Trophoblast cell (in vitro differentiated cells and primary cell): ENCODE data around the gene PRSS21.

Experiments
- DNase-seq, 2 donors: peaks; one replicate each; pipeline ENCODE4 v3.0.0-alpha.2; 2016
- H2AFZ ChIP-seq: 2 replicates; pipeline ENCODE4 v1.6.1; 2013; ENCODE audit warnings: low read length, moderate library complexity, mild to moderate bottlenecking; ENCODE audit not compliant: insufficient read depth, poor library complexity
- H2AK5ac ChIP-seq: 2 replicates; pipeline ENCODE4 v1.6.1; 2013; ENCODE audit warnings: mild to moderate bottlenecking, low read length
- H2BK120ac ChIP-seq: 2 replicates; pipeline ENCODE4 v1.6.1; 2013; ENCODE audit warnings: low read length, mild to moderate bottlenecking, moderate library complexity; ENCODE audit not compliant: insufficient read depth, poor library complexity
- H2BK12ac ChIP-seq: 2 replicates; pipeline ENCODE4 v1.6.1; 2013; ENCODE audit warnings: mild to moderate bottlenecking, low read length, moderate library complexity
- H2BK5ac ChIP-seq: 2 replicates; pipeline ENCODE4 v1.6.1; 2013; ENCODE audit warnings: low read length, low read depth, moderate library complexity, mild to moderate bottlenecking; ENCODE audit not compliant: poor library complexity
- H3K14ac ChIP-seq: 2 replicates; pipeline ENCODE4 v1.6.1; 2013; ENCODE audit warnings: mild to moderate bottlenecking, low read length
- H3K18ac ChIP-seq: 2 replicates; pipeline ENCODE4 v1.6.1; 2013; ENCODE audit warnings: mild to moderate bottlenecking, low read length
- H3K23ac ChIP-seq: 2 replicates; pipeline ENCODE4 v1.6.1; 2013; ENCODE audit warnings: low read length
- H3K27ac ChIP-seq: 2 replicates; pipeline ENCODE4 v1.5.1; 2013; ENCODE audit warnings: low read depth, mild to moderate bottlenecking, inconsistent platforms, low read length, moderate library complexity
- H3K27me3 ChIP-seq: 2 replicates; pipeline ENCODE4 v1.6.1; 2013; ENCODE audit warnings: inconsistent platforms, mild to moderate bottlenecking, low read length, moderate library complexity; ENCODE audit not compliant: insufficient read depth
- H3K36me3 ChIP-seq, 2 experiments: 1 replicate in 1 of 2; 2 replicates in 1 of 2; pipeline ENCODE4 v1.6.1; 2013; ENCODE audit warnings: low read length in 2 of 2, mild to moderate bottlenecking in 2 of 2, moderate library complexity in 1 of 2; ENCODE audit not compliant: insufficient read depth in 2 of 2, control insufficient read depth in 1 of 2
- H3K4ac ChIP-seq: 2 replicates; pipeline ENCODE4 v1.6.1; 2013; ENCODE audit warnings: low read depth, mild to moderate bottlenecking, low read length, moderate library complexity
- H3K4me1 ChIP-seq, 2 experiments: 1 replicate in 1 of 2; 2 replicates in 1 of 2; pipeline ENCODE4 v1.6.1; 2013; ENCODE audit warnings: low read length in 2 of 2, mild to moderate bottlenecking in 2 of 2, moderate library complexity in 1 of 2; ENCODE audit not compliant: insufficient read depth in 2 of 2, control insufficient read depth in 1 of 2
- H3K4me2 ChIP-seq: 2 replicates; pipeline ENCODE4 v1.6.1; 2013; ENCODE audit warnings: inconsistent platforms, mild to moderate bottlenecking, low read length, moderate library complexity
- H3K4me3 ChIP-seq: 2 replicates; pipeline ENCODE4 v1.5.1; 2013; ENCODE audit warnings: mild to moderate bottlenecking, low read depth, low read length, inconsistent platforms
- H3K79me1 ChIP-seq: one replicate; pipeline ENCODE4 v1.6.1; 2013; ENCODE audit warnings: low read length
- H3K79me2 ChIP-seq: 2 replicates; pipeline ENCODE4 v1.6.1; 2013; ENCODE audit warnings: low read length, mild to moderate bottlenecking; ENCODE audit not compliant: control insufficient read depth, insufficient read depth, poor library complexity
- H3K9ac ChIP-seq: 2 replicates; pipeline ENCODE4 v1.6.1; 2013; ENCODE audit warnings: mild to moderate bottlenecking, low read length
- H3K9me3 ChIP-seq: 2 replicates; pipeline ENCODE4 v1.6.1; 2013; ENCODE audit warnings: low read depth, mild to moderate bottlenecking, control low read depth, inconsistent platforms, low read length; ENCODE audit not compliant: insufficient read depth
- H4K12ac ChIP-seq: 2 replicates; pipeline ENCODE4 v1.6.1; 2013; ENCODE audit warnings: low read depth, mild to moderate bottlenecking, low read length, moderate library complexity
- H4K8ac ChIP-seq: 2 replicates; pipeline ENCODE4 v1.6.1; 2013; ENCODE audit warnings: low read depth, mild to moderate bottlenecking, low read length, moderate library complexity
- H4K91ac ChIP-seq: one replicate; pipeline ENCODE4 v1.6.1; 2013; ENCODE audit warnings: low read depth, mild to moderate bottlenecking, low read length, moderate library complexity
- WGBS: extraction: QIAGEN DNeasy Blood & Tissue Kit; methylation state at CpG from one replicate; pipeline ENCODE4 v1.1.7; 2013; ENCODE audit warnings: missing lambda C conversion rate; ENCODE audit not compliant: insufficient read length, insufficient coverage; ENCODE audit errors: extremely low coverage; 5-methylcytosine and 5-hydroxymethylcytosine counted together

Gene PRSS21

GRCh38 chr16:2792940-2793339 lies 24.1 kb upstream of the PRSS21 start:
- Histone ChIP-seq H4K91ac (no peak overlapping the region), H3K9me3 (no peaks in the 10 kb centered on the region), H3K27ac (no peak overlapping the region), H4K12ac (no peak overlapping the region), H3K4ac (no peak overlapping the region), H2BK12ac (no peak overlapping the region), H3K79me1 (no peaks in the 10 kb centered on the region), H2AFZ (no peak overlapping the region), H3K18ac (no peak overlapping the region), H3K36me3 (no peaks in the 10 kb centered on the region), H2AK5ac (no peak overlapping the region), H3K4me1 (no peaks in the 10 kb centered on the region), H2BK5ac (no peak overlapping the region), H3K23ac (no peak overlapping the region), H4K8ac (no peak overlapping the region), H3K4me2 (no peak overlapping the region), H3K14ac (no peak overlapping the region), H3K4me3 (no peak overlapping the region), H3K27me3 (no peaks in the 10 kb centered on the region), H3K9ac (no peak overlapping the region), H3K79me2 (no peaks in the 10 kb centered on the region), H2BK120ac (no peak overlapping the region)
- WGBS, result no CpG with 5 or more reads among the region's 10 CpGs
- DNase-seq, result no peak

- no peak overlapping the region for H3K9ac ChIP-seq
- WGBS, result no CpG with 5 or more reads among the region's 7 CpGs
- no peak overlapping the region for H3K4me3 ChIP-seq
- H3K79me1 ChIP-seq, result no peaks in the 10 kb centered on the region
- peak in 1 of 2 donors; percentile 65 for DNase-seq
- H3K18ac ChIP-seq, result no peak overlapping the region
- no peaks in the 10 kb centered on the region for H3K79me2 ChIP-seq
- no peak overlapping the region for H2AK5ac ChIP-seq
- no peak overlapping the region for H4K12ac ChIP-seq
- H3K23ac ChIP-seq, result no peak overlapping the region
- H2BK120ac ChIP-seq, result no peak overlapping the region
- H2BK12ac ChIP-seq, result no peak overlapping the region
- no peak overlapping the region for H3K4ac ChIP-seq
- H3K9me3 ChIP-seq, result no peaks in the 10 kb centered on the region
- H3K14ac ChIP-seq, result no peak overlapping the region
- no peak overlapping the region for H3K4me2 ChIP-seq
- H3K27me3 ChIP-seq, result no peaks in the 10 kb centered on the region
- H3K27ac ChIP-seq, result no peak overlapping the region
- no peak overlapping the region for H4K91ac ChIP-seq
- no peak overlapping the region for H2AFZ ChIP-seq
- H3K36me3 ChIP-seq, result no peaks in the 10 kb centered on the region
- peaks cover 0 to 1% of the 10 kb centered on the region in 2 experiments for H3K4me1 ChIP-seq
- no peak overlapping the region for H2BK5ac ChIP-seq
- H4K8ac ChIP-seq, result no peak overlapping the region
Observed at GRCh38 chr16:2795395-2796143, 21.5 kb upstream of the PRSS21 start.

- Histone ChIP-seq H3K9me3 (no peaks in the 10 kb centered on the region), H3K27ac (no peak overlapping the region), H3K79me1 (no peaks in the 10 kb centered on the region), H3K4me2 (no peak overlapping the region), H2BK5ac (no peak overlapping the region), H3K14ac (no peak overlapping the region), H3K4me1 (peaks cover 0 to 1% of the 10 kb centered on the region in 2 experiments), H3K27me3 (no peaks in the 10 kb centered on the region), H3K4ac (no peak overlapping the region), H3K79me2 (no peaks in the 10 kb centered on the region), H3K23ac (no peak overlapping the region), H2AFZ (no peak overlapping the region), H2BK12ac (no peak overlapping the region), H3K4me3 (no peak overlapping the region), H4K8ac (no peak overlapping the region), H4K91ac (no peak overlapping the region), H3K9ac (no peak overlapping the region), H2BK120ac (no peak overlapping the region), H2AK5ac (no peak overlapping the region), H4K12ac (no peak overlapping the region), H3K36me3 (no peaks in the 10 kb centered on the region), H3K18ac (no peak overlapping the region)
- no CpG with 5 or more reads among the region's 39 CpGs for WGBS
- no peak for DNase-seq
Observed at GRCh38 chr16:2798723-2799204, 18.3 kb upstream of the PRSS21 start.

GRCh38 chr16:2799205-2799858 lies 17.7 kb upstream of the PRSS21 start:
- Histone ChIP-seq H2BK120ac (no peak overlapping the region), H2BK5ac (no peak overlapping the region), H3K4me3 (no peak overlapping the region), H3K27ac (no peak overlapping the region), H2AK5ac (no peak overlapping the region), H4K12ac (no peak overlapping the region), H3K18ac (no peak overlapping the region), H3K4ac (no peak overlapping the region), H3K4me2 (no peak overlapping the region), H3K27me3 (no peaks in the 10 kb centered on the region), H3K36me3 (no peaks in the 10 kb centered on the region), H3K9me3 (peaks cover 5% of the 10 kb centered on the region), H4K8ac (no peak overlapping the region), H4K91ac (no peak overlapping the region), H2BK12ac (no peak overlapping the region), H3K79me1 (no peaks in the 10 kb centered on the region), H3K79me2 (no peaks in the 10 kb centered on the region), H3K9ac (no peak overlapping the region), H3K4me1 (peaks cover 0 to 1% of the 10 kb centered on the region in 2 experiments), H3K23ac (no peak overlapping the region), H2AFZ (no peak overlapping the region), H3K14ac (no peak overlapping the region)
- DNase-seq, result peak; percentile 62 to 79
- no CpG with 5 or more reads among the region's 21 CpGs for WGBS
